HL-60 (cell line): ENCODE measurements around the gene ORAI3.

Source experiments
- DNase-seq, 2 experiments: peaks; one replicate each; pipeline ENCODE4 v3.0.0-alpha.2; 2010 to 2020; ENCODE audit warnings: low read depth in 1 of 2, low spot score in 1 of 2
- H3K27ac ChIP-seq: fragments of 250-450 bp; sonication (Bioruptor Pico); replicated peaks from 2 replicates; pipeline ENCODE4 v1.5.1; 2020; ENCODE audit warnings: mild to moderate bottlenecking, moderate library complexity
- H3K27me3 ChIP-seq: fragments of 250-450 bp; sonication (Bioruptor Pico); 2 replicates; pipeline ENCODE4 v1.5.1; 2021; ENCODE audit warnings: mild to moderate bottlenecking, moderate library complexity; ENCODE audit not compliant: insufficient read depth, poor library complexity, severe bottlenecking
- H3K4me3 ChIP-seq: replicated peaks from 2 replicates; pipeline ENCODE4 v1.5.1; 2011; ENCODE audit warnings: mild to moderate bottlenecking, control low read depth, low read length; ENCODE audit not compliant: insufficient read depth
- CTCF ChIP-seq: IDR thresholded peaks from one replicate; pipeline ENCODE4 v1.5.1; 2011; ENCODE audit warnings: low read length, control low read depth, inconsistent platforms; ENCODE audit not compliant: insufficient read depth
- GABPA ChIP-seq: IDR thresholded peaks from 2 replicates; pipeline ENCODE4 v1.6.1; 2012; ENCODE audit warnings: low read depth
- POLR2AphosphoS5 ChIP-seq: IDR thresholded peaks from 2 replicates; pipeline ENCODE4 v1.6.1; 2012; ENCODE audit warnings: low read depth
- REST ChIP-seq: IDR thresholded peaks from 2 replicates; pipeline ENCODE4 v1.6.1; 2012; ENCODE audit warnings: low read depth; ENCODE audit not compliant: insufficient replicate concordance
- SPI1 ChIP-seq: IDR thresholded peaks from 2 replicates; pipeline ENCODE4 v1.6.1; 2012; ENCODE audit warnings: low read depth, mild to moderate bottlenecking, borderline replicate concordance

The ORAI3 gene

GRCh38 chr16:30925995-30926811 is 22.7 kb upstream of the ORAI3 start:
- no peak overlapping the region for H3K27ac ChIP-seq
- TF ChIP-seq GABPA (no peak), CTCF (no peak), REST (no peak), POLR2AphosphoS5 (no peak), SPI1 (no peak)
- H3K4me3 ChIP-seq, result no peak overlapping the region
- no peaks in the 10 kb centered on the region for H3K27me3 ChIP-seq
- DNase-seq, result no peak

GRCh38 chr16:30926937-30927788 is 21.7 kb upstream of the ORAI3 start:
- Histone ChIP-seq H3K4me3 (no peak overlapping the region), H3K27ac (no peak overlapping the region), H3K27me3 (no peaks in the 10 kb centered on the region)
- DNase-seq, result no peak
- TF ChIP-seq POLR2AphosphoS5 (no peak), REST (no peak), CTCF (no peak), GABPA (no peak), SPI1 (no peak)

- peak in 1 of 2 experiments; percentile 46 for DNase-seq
- Histone ChIP-seq H3K27me3 (no peaks in the 10 kb centered on the region), H3K4me3 (no peak overlapping the region), H3K27ac (no peak overlapping the region)
- TF ChIP-seq CTCF (no peak), REST (no peak), GABPA (no peak), SPI1 (no peak), POLR2AphosphoS5 (no peak)
These were observed 21.0 kb upstream of the ORAI3 start for GRCh38 chr16:30927789-30928378.
